Measurements from ENCODE around the gene FAM89B. TPM values are rescaled to one million over a fixed set of nuclear protein-coding genes. Genes with fewer than 3 reads are reported as not detected.

The FAM89B gene
- total and polyA plus RNA-seq, 2 donors (not counting 1 experiment from before 2014, with no cell fraction given): 30.4 to 50.2 TPM

- Histone ChIP-seq H2AFZ (ENCODE audit: insufficient read depth, low read depth, low read length, poor library complexity, severe bottlenecking) (no peak overlapping the region), H3K4me2 (replicated peaks; ENCODE audit: low read depth, low read length, poor library complexity, severe bottlenecking) (no peak overlapping the region), H4K20me1 (ENCODE audit: control insufficient read depth, insufficient read depth, low read length, poor library complexity, severe bottlenecking) (peaks cover 7% of the 10 kb centered on the region), H3K79me2 (ENCODE audit: control insufficient read depth, insufficient read depth, low read length) (no peaks in the 10 kb centered on the region), H3K9me3 (ENCODE audit: control extremely low read depth in 1 of 3, control insufficient read depth in 2 of 3, insufficient read depth in 1 of 3, low read length in 2 of 3) (no peaks in the 10 kb centered on the region), H3K27me3 (replicated peaks in 1 of 4; ENCODE audit: control extremely low read depth in 1 of 4, control insufficient read depth in 3 of 4, insufficient read depth in 4 of 4, low read length in 3 of 4) (no peaks in the 10 kb centered on the region), H3K36me3 (replicated peaks in 1 of 2; ENCODE audit: control extremely low read depth in 1 of 2, control insufficient read depth in 1 of 2, extremely low read depth in 1 of 2, insufficient read depth in 2 of 2, low read length in 1 of 2) (peaks cover 2 to 31% of the 10 kb centered on the region in 2 experiments), H3K4me3 (ENCODE audit: control extremely low read depth in 1 of 5, extremely low read depth in 1 of 5, insufficient read depth in 1 of 5, low read depth in 2 of 5, low read length in 4 of 5) (no peak overlapping the region), H3K9ac (ENCODE audit: low read length) (no peak overlapping the region), H3K4me1 (ENCODE audit: control insufficient read depth in 2 of 2, insufficient read depth in 2 of 2, low read length in 2 of 2) (peaks cover 12 to 17% of the 10 kb centered on the region in 2 donors), H3K27ac (ENCODE audit: low read length in 2 of 2) (no peak overlapping the region)
- ChIA-PET CTCF (interaction anchor here (0.9 to 2.5 kb wide), 3 partner anchors 14 to 28 kb away, joined by 3 to 9 read pairs (median 6); no protein-coding TSS in a partner anchor), POLR2A (no interaction called here)
- DNase-seq (no peak), ATAC-seq (ENCODE audit: low read depth) (no peak)
- Mint-ChIP-seq H3K4me1 (peaks cover 16% of the 10 kb centered on the region), H3K4me3 (peak overlapping the region; percentile 37), H3K27me3 (no peaks in the 10 kb centered on the region), H3K27ac (peak overlapping the region; percentile 29), H3K9me3 (ENCODE audit: insufficient read depth) (no peaks in the 10 kb centered on the region)
- intact Hi-C loops (cut with micrococcal nuclease): no loop called here
- WGBS (ENCODE audit: insufficient coverage): 92% methylated on average over 14 of the region's 18 CpGs
- no peak for TF ChIP-seq EZH2 (IDR thresholded peaks at IDR 0.05; ENCODE audit: borderline replicate concordance, insufficient read depth, low read depth, low read length, poor library complexity, severe bottlenecking)
- TF ChIP-seq CTCF (IDR thresholded peaks at IDR 0.05): no peak
These were observed 34.6 kb upstream of the FAM89B start for GRCh38 chr11:65537620-65538231.

GRCh38 chr11:65538232-65538914 lies 34.0 kb upstream of the FAM89B start:
- 97% methylated on average over 42 of the region's 43 CpGs for WGBS (ENCODE audit: insufficient coverage)
- no peaks in the 10 kb centered on the region for H3K9me3 ChIP-seq (ENCODE audit: control extremely low read depth in 1 of 3, control insufficient read depth in 2 of 3, insufficient read depth in 1 of 3, low read length in 2 of 3)
- no peak for ATAC-seq (ENCODE audit: low read depth)
- no peak overlapping the region for H2AFZ ChIP-seq (ENCODE audit: insufficient read depth, low read depth, low read length, poor library complexity, severe bottlenecking)
- ChIA-PET POLR2A (interaction anchor here (1.1 kb wide), 1 partner anchor 13 kb away, joined by 3 read pairs; the partner anchor contains the start of gene SCYL1), CTCF (interaction anchor here (0.9 to 9.2 kb wide), 3 partner anchors 14 to 34 kb away, joined by 3 to 86 read pairs (median 6); partner anchors contain the start of genes FAM89B and ZNRD2)
- TF ChIP-seq EZH2 (IDR thresholded peaks at IDR 0.05; ENCODE audit: borderline replicate concordance, insufficient read depth, low read depth, low read length, poor library complexity, severe bottlenecking): no peak
- TF ChIP-seq CTCF (IDR thresholded peaks at IDR 0.05): no peak
- Mint-ChIP-seq H3K27ac (peak overlapping the region; percentile 74), H3K27me3 (no peaks in the 10 kb centered on the region), H3K4me3 (peak overlapping the region; percentile 59), H3K9me3 (ENCODE audit: insufficient read depth) (no peaks in the 10 kb centered on the region), H3K4me1 (peaks cover 17% of the 10 kb centered on the region)
- no peak overlapping the region for H3K4me2 ChIP-seq (replicated peaks; ENCODE audit: low read depth, low read length, poor library complexity, severe bottlenecking)
- peaks cover 7% of the 10 kb centered on the region for H4K20me1 ChIP-seq (ENCODE audit: control insufficient read depth, insufficient read depth, low read length, poor library complexity, severe bottlenecking)
- no peak overlapping the region for H3K27ac ChIP-seq (ENCODE audit: low read length in 2 of 2)
- H3K4me1 ChIP-seq (ENCODE audit: control insufficient read depth in 2 of 2, insufficient read depth in 2 of 2, low read length in 2 of 2): peaks cover 12 to 17% of the 10 kb centered on the region in 2 donors
- H3K9ac ChIP-seq (ENCODE audit: low read length): no peak overlapping the region
- no peaks in the 10 kb centered on the region for H3K27me3 ChIP-seq (replicated peaks in 1 of 4; ENCODE audit: control extremely low read depth in 1 of 4, control insufficient read depth in 3 of 4, insufficient read depth in 4 of 4, low read length in 3 of 4)
- no peak for DNase-seq
- no peak overlapping the region for H3K4me3 ChIP-seq (ENCODE audit: control extremely low read depth in 1 of 5, extremely low read depth in 1 of 5, insufficient read depth in 1 of 5, low read depth in 2 of 5, low read length in 4 of 5)
- intact Hi-C loops (cut with micrococcal nuclease): no loop called here
- H3K36me3 ChIP-seq (replicated peaks in 1 of 2; ENCODE audit: control extremely low read depth in 1 of 2, control insufficient read depth in 1 of 2, extremely low read depth in 1 of 2, insufficient read depth in 2 of 2, low read length in 1 of 2): peaks cover 2 to 25% of the 10 kb centered on the region in 2 experiments
- H3K79me2 ChIP-seq (ENCODE audit: control insufficient read depth, insufficient read depth, low read length): no peaks in the 10 kb centered on the region
